Gastroesophageal sphincter (tissue), 4 donors: Measurements from ENCODE around the gene CYS1. TPM values are rescaled to one million over a fixed set of nuclear protein-coding genes. Genes with fewer than 3 reads are reported as not detected.
"Not testable (repeated sequence)": the region's sequence is repeated elsewhere in the genome, so short reads cannot be mapped to it uniquely, and the experiment has no call there.

Source experiments
- ATAC-seq: fragments of 150-250 bp; one replicate; pipeline ENCODE4 v1.9.1; 2016; ENCODE audit warnings: mild to moderate bottlenecking, moderate library complexity
- H3K27ac ChIP-seq, 4 donors: fragments of 200-600 bp; sonication (generic) in 3 of 4; 1 replicate in 3 of 4; 2 replicates in 1 of 4; pipeline ENCODE4 v1.5.1; 2016 to 2019
- H3K27me3 ChIP-seq: fragments of 200-600 bp; sonication (generic); one replicate; pipeline ENCODE4 v1.5.1; 2019
- H3K36me3 ChIP-seq, 2 donors: fragments of 200-600 bp; sonication (generic); one replicate each; pipeline ENCODE4 v1.5.1; 2019; ENCODE audit warnings: control low read depth in 1 of 2
- H3K4me1 ChIP-seq, 3 donors: fragments of 200-600 bp; sonication (generic); 1 replicate in 2 of 3; 2 replicates in 1 of 3; pipeline ENCODE4 v1.5.1; 2016 to 2019; ENCODE audit warnings: control low read depth in 2 of 3
- H3K4me3 ChIP-seq, 2 donors: fragments of 200-600 bp; sonication (generic); one replicate each; pipeline ENCODE4 v1.5.1; 2019; ENCODE audit warnings: mild to moderate bottlenecking in 1 of 2, moderate library complexity in 1 of 2
- H3K9me3 ChIP-seq, 3 donors: fragments of 200-600 bp; sonication (generic); one replicate each; pipeline ENCODE4 v1.5.1; 2017 to 2019; ENCODE audit warnings: control low read depth in 2 of 3
- EP300 ChIP-seq: sonication (generic); formaldehyde crosslinking; IDR thresholded peaks from one replicate; pipeline ENCODE4 v1.6.1; 2017; ENCODE audit warnings: antibody characterized with exemption, mild to moderate bottlenecking
- POLR2A ChIP-seq, 2 donors: fragments of 450-650 bp; IDR thresholded peaks; one replicate each; pipeline ENCODE4 v1.6.1; 2017; ENCODE audit warnings: antibody characterized with exemption in 2 of 2, mild to moderate bottlenecking in 2 of 2, moderate library complexity in 1 of 2
- POLR2AphosphoS5 ChIP-seq: sonication (generic); formaldehyde crosslinking; IDR thresholded peaks from one replicate; pipeline ENCODE4 v1.6.1; 2017; ENCODE audit warnings: antibody characterized with exemption
- WGBS, 2 donors: methylation state at CpG; one replicate each; pipeline ENCODE4 v1.1.5; 2018; ENCODE audit warnings: low coverage in 1 of 2; 5-methylcytosine and 5-hydroxymethylcytosine counted together
- total RNA-seq, 4 donors: library from RNA; depleted of rRNA; stranded (reverse); fragments of >200 nt; gene quantifications; one replicate each; pipeline ENCODE4 v1.1.0, GENCODE V29; 2016
- TF ChIP-seq, protein P1 (sequence below), 4 experiments: fragments of 200-600 bp in 2 of 4; fragments of 450-650 bp in 2 of 4; sonication (generic) in 1 of 4; IDR thresholded peaks; one replicate each; pipeline ENCODE4 v1.5.1; 2017 to 2019; ENCODE audit warnings: antibody characterized with exemption in 4 of 4, mild to moderate bottlenecking in 2 of 4, moderate library complexity in 2 of 4

The CYS1 gene
- total RNA-seq, 4 donors from 2014 or later: 8.6 to 50.7 (median 32.6) TPM

DNA sequence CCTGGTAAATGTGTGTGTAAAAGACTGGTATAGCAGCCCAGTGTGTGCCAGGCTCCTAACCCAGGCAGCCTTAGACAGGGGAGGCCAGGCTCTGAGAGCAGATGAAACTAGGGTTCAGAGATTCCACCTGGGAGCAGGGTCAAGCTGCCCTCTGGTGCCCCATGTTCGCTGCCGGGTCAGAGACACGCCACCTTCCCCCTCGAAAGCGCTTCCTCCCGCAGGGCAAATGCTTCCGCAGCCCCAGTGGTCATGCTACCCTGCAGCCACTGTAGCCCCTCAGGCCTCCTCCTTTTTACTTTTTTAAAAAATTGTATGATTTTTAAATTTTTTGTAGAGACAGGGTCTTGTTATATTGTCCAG, 47.5 kb downstream of the CYS1 start:
- WGBS, 2 donors: 89% methylated on average over 7 of the region's 7 CpGs; no CpG with 5 or more reads in 1 of the 2 donors
- Histone ChIP-seq H3K36me3 (no peaks in the 10 kb centered on the region), H3K4me3 (no peak overlapping the region), H3K27me3 (no peaks in the 10 kb centered on the region), H3K9me3 (no peaks in the 10 kb centered on the region), H3K4me1 (peaks cover 0 to 56% (median 44%) of the 10 kb centered on the region in 3 donors), H3K27ac (no peak overlapping the region)
- TF ChIP-seq, protein P1, sequence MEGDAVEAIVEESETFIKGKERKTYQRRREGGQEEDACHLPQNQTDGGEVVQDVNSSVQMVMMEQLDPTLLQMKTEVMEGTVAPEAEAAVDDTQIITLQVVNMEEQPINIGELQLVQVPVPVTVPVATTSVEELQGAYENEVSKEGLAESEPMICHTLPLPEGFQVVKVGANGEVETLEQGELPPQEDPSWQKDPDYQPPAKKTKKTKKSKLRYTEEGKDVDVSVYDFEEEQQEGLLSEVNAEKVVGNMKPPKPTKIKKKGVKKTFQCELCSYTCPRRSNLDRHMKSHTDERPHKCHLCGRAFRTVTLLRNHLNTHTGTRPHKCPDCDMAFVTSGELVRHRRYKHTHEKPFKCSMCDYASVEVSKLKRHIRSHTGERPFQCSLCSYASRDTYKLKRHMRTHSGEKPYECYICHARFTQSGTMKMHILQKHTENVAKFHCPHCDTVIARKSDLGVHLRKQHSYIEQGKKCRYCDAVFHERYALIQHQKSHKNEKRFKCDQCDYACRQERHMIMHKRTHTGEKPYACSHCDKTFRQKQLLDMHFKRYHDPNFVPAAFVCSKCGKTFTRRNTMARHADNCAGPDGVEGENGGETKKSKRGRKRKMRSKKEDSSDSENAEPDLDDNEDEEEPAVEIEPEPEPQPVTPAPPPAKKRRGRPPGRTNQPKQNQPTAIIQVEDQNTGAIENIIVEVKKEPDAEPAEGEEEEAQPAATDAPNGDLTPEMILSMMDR (IDR thresholded peaks at IDR 0.05): no peak
- TF ChIP-seq POLR2A (IDR thresholded peaks at IDR 0.05) (no peak), POLR2AphosphoS5 (no peak), EP300 (no peak)
- no peak for ATAC-seq

DNA sequence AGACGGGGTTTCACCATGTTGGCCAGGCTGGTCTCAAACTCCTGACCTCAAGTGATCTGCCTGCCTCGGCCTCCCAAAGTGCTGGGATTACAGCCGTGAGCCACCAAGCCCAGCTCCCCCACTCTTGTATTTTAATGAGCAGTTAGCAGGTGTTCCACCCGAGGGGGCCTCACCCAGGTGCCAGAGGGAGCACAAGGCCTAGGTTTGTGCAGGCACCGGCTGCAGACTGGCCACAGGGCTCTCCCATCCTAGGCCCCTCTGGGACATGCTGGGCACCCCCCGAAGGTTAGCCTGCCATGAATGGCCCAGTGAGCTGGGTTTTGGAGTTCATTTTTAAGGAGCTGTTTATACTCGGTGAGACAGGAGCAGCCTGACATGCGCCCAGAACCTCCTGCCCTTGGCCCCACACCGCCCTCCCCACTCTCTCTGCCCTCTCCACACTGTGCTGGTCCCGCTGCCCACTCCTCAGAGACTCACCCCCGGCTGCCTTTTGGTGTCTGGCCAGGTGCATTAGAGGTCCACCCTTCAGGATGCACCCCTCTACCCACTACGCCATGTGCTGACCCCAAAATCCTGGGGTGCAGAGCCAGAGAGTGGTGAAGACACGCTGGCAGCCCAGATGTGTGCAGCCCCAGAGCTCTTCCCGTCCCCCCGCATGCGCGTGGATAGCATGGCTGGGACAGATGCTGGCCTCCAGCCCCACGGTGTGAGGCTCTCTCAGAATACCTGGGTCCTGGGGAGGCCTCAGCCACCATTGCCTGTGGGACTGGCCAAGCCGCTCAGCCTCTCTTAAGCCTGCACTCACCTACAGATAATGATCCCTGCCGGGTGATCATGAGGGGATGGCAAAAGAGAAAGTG, 48.1 kb downstream of the CYS1 start:
- 90 to 100% methylated on average over 2 of the region's 20 CpGs for WGBS, 2 donors
- H3K4me3 ChIP-seq: no peak overlapping the region
- H3K9me3 ChIP-seq: no peaks in the 10 kb centered on the region
- peaks cover 0 to 50% (median 43%) of the 10 kb centered on the region in 3 donors for H3K4me1 ChIP-seq
- no peak overlapping the region for H3K27ac ChIP-seq
- no peaks in the 10 kb centered on the region for H3K27me3 ChIP-seq
- TF ChIP-seq, protein P1 (IDR thresholded peaks at IDR 0.05): no peak
- TF ChIP-seq EP300 (no peak), POLR2AphosphoS5 (no peak), POLR2A (IDR thresholded peaks at IDR 0.05) (no peak)
- ATAC-seq: no peak
- H3K36me3 ChIP-seq: no peaks in the 10 kb centered on the region

DNA sequence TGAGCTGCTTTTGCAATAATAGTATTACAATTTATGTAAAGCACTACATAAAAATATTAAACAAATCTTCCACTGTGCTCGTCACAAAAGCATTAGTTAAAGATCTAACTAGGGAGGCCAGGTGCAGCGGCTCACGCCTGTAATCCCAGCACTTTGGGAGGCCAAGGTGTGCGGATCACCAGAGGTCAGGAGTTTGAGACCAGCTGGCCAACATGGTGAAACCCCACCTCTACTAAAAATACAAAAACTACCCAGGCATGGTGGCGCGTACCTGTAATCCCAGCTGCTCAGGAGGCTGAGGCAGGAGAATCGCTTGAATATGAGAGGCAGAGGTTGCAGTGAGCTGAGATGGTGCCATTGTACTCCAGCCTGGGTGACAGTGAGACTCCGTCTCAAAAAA, 49.4 kb downstream of the CYS1 start:
- H3K27ac ChIP-seq, H3K36me3 ChIP-seq, H3K4me3 ChIP-seq, ATAC-seq, H3K27me3 ChIP-seq, H3K9me3 ChIP-seq: not testable (repeated sequence)
- peaks cover 0 to 37% (median 30%) of the 10 kb centered on the region in 3 donors for H3K4me1 ChIP-seq
- 91% methylated on average over 6 of the region's 8 CpGs; no CpG with 5 or more reads in 1 of the 2 donors for WGBS, 2 donors

DNA sequence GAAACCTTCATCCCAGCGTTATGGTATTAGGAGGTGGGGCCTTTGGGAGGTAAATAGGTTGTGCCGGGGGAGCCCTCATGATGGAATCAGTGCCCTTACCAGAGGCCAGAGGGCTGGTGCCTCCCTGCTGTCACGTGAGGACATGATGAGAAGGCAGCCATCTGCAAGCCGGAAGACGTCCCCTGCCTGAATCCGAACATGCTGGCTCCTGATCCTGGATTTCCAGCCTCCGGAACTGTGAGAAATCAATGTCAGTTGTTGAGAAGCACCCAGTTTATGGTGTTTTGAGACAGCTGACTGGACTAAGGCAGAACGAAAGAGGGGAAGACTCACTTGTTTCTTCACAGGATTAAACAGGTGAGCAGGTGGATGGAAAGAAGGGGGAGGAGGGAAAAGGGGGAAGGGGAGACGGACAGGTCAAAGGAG, 49.9 kb downstream of the CYS1 start:
- 41 to 60% methylated on average over 4 to 5 of the region's 9 CpGs for WGBS, 2 donors
- TF ChIP-seq, protein P1 (IDR thresholded peaks at IDR 0.05): no peak
- TF ChIP-seq POLR2A (IDR thresholded peaks at IDR 0.05) (no peak), POLR2AphosphoS5 (no peak), EP300 (no peak)
- peak overlapping the region in 1 of 4 donors; percentile 71 for H3K27ac ChIP-seq
- H3K4me3 ChIP-seq: no peak overlapping the region
- no peak for ATAC-seq
- H3K36me3 ChIP-seq: no peaks in the 10 kb centered on the region
- H3K27me3 ChIP-seq: no peaks in the 10 kb centered on the region
- H3K4me1 ChIP-seq: peaks cover 0 to 32% (median 25%) of the 10 kb centered on the region in 3 donors
- H3K9me3 ChIP-seq: no peaks in the 10 kb centered on the region

DNA sequence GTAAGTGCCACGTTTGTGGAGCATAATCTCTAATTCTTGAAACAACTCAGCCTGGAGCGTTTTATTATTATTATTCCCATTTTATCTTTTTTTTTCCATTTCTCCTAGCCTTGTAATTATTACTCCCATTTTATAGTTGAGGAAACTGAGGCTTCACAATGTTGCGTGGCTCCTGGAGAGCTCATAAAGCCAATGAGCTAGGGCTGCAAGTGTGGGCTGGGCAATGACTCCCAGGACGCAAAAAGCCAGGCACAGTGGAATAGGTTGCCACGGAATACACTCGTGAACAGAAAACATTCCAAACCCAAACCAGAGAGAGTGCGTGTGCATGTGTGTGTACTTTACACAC, 50.4 kb downstream of the CYS1 start:
- Histone ChIP-seq H3K27ac (peak overlapping the region in 3 of 4 donors; percentile 57 to 77 (median 71)), H3K4me3 (no peak overlapping the region), H3K4me1 (peaks cover 0 to 28% (median 23%) of the 10 kb centered on the region in 3 donors), H3K9me3 (no peaks in the 10 kb centered on the region), H3K36me3 (no peaks in the 10 kb centered on the region), H3K27me3 (no peaks in the 10 kb centered on the region)
- no peak for TF ChIP-seq POLR2A (IDR thresholded peaks at IDR 0.05)
- TF ChIP-seq, protein P1 (IDR thresholded peaks at IDR 0.05): no peak
- no peak for TF ChIP-seq POLR2AphosphoS5
- TF ChIP-seq EP300: no peak
- ATAC-seq: no peak
- 76 to 84% methylated on average over 5 to 7 of the region's 7 CpGs for WGBS, 2 donors
